Ovary (tissue), 3 donors: ENCODE measurements around the gene GSTM4.

Experiments used
- POLR2A ChIP-seq: fragments of 450-650 bp; IDR thresholded peaks from one replicate; pipeline ENCODE4 v1.6.1; 2017; ENCODE audit warnings: antibody characterized with exemption, mild to moderate bottlenecking, moderate library complexity
- TF ChIP-seq, protein P1 (sequence below), 3 donors: fragments of 450-650 bp in 2 of 3; fragments of 200-600 bp in 1 of 3; IDR thresholded peaks; one replicate each; pipeline versions ENCODE4 v1.5.1 to v1.8.0; 2016 to 2022; ENCODE audit warnings: antibody characterized with exemption in 3 of 3, mild to moderate bottlenecking in 1 of 3
- donor health status: DM: no; HTN: no; CAD: no.

- TF ChIP-seq POLR2A, result no peak
- TF ChIP-seq, protein P1, sequence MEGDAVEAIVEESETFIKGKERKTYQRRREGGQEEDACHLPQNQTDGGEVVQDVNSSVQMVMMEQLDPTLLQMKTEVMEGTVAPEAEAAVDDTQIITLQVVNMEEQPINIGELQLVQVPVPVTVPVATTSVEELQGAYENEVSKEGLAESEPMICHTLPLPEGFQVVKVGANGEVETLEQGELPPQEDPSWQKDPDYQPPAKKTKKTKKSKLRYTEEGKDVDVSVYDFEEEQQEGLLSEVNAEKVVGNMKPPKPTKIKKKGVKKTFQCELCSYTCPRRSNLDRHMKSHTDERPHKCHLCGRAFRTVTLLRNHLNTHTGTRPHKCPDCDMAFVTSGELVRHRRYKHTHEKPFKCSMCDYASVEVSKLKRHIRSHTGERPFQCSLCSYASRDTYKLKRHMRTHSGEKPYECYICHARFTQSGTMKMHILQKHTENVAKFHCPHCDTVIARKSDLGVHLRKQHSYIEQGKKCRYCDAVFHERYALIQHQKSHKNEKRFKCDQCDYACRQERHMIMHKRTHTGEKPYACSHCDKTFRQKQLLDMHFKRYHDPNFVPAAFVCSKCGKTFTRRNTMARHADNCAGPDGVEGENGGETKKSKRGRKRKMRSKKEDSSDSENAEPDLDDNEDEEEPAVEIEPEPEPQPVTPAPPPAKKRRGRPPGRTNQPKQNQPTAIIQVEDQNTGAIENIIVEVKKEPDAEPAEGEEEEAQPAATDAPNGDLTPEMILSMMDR (IDR thresholded peaks at IDR 0.05), result no peak
Measured at GRCh38 chr1:109610609-109611307, 45.1 kb upstream of the GSTM4 start.
